Measurements from ENCODE around the gene SYNE3. TPM values are rescaled to one million over a fixed set of nuclear protein-coding genes. Genes with fewer than 3 reads are reported as not detected.

SYNE3 gene
- total and polyA plus RNA-seq, 9 of the 15 experiments (the other 6 are each of a cell fraction or from before 2014, with no cell fraction given) = 0.04 to 3.1 (median 0.55) TPM

DNA sequence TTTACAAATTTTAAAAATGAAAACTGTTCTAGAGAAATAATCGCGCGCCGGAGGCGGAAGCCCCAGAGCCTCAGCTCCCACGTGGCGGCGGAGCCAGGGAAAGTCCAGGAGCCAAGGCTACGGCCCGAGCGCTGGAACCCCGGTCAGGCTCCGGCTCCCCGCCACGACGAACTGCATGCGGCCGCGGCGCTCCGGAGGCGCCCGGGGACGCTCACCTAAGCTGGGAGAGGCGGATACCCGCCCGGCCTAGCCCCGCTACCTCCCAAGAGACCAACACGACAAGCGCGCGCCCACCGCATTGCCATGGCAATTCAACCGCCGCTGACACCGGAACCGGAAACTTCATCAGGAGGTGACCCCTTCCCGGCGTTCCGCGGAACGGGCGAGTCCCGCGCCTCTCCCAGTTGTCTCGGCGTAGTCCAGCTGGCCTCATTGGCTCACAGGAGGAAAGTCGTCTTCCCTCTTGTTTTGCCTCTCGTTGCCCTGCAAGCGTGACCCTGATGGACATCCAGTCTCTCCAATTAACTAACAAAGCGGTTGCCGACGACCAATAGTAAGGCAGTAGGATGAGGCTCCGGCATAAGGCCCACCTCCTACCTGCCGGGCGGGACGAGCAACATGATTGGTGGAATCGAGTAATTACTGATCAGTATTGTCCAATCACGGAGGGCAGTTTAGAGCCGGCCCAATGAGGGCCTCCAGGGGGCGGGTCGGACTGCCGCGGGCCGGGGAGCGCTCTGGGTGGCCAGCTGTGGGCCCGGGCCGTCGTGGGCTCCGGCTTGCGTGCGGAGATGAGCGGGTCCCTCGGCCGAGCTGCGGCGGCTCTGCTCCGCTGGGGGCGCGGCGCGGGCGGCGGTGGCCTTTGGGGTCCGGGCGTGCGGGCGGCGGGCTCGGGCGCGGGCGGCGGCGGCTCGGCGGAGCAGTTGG lies 18.1 kb upstream of the SYNE3 start, which contains the start of gene GLRX5:
Gene GLRX5 (plus strand): TSS at position 752 of the 927 bp plus-strand sequence. CDS start 40 bp downstream, at position 792.
- peak within 1 kb of the TSS; percentile 100 for H3K4me2 ChIP-seq (ENCODE audit: insufficient read depth, low read length)
- 0 out of 2 replicates have a peak within 1 kb of the TSS, but pooled peaks have one; percentile 49 for H2AFZ ChIP-seq (ENCODE audit: low read depth, low read length)
- peaks cover 96% of the 10 kb centered on the region for H3K79me2 ChIP-seq (ENCODE audit: control insufficient read depth, insufficient read depth, low read length)
- intact Hi-C loops (cut with micrococcal nuclease) (no loop called here), in situ Hi-C loops (cut with MboI) (no loop called here)
- H3K36me3 ChIP-seq (ENCODE audit: control insufficient read depth, insufficient read depth, low read length) = peaks cover 39% of the 10 kb centered on the region; the same call in 2 of the 3 replicates
- ATAC-seq = peak; percentile 87
- under 1% methylated on average over 38 of the region's 97 CpGs for WGBS (ENCODE audit: insufficient coverage, low coverage, missing lambda C conversion rate)
- no TSS peak for BruUV-seq (replicated peaks)
- H3K9ac ChIP-seq (ENCODE audit: insufficient read depth in 1 of 2, low read depth in 2 of 2, low read length in 2 of 2) = peak within 1 kb of the TSS; percentile 89 to 97
- peak; percentile 99 for FAIRE-seq
- no peaks in the 10 kb centered on the region for H3K27me3 ChIP-seq (ENCODE audit: control insufficient read depth in 2 of 2, insufficient read depth in 2 of 2, low read length in 2 of 2)
- peak within 1 kb of the TSS; percentile 94 for H3K27ac ChIP-seq (ENCODE audit: extremely low read depth, low read depth, low read length)
- H3K4me3 ChIP-seq = peak within 1 kb of the TSS; percentile 86
- POLR2A ChIA-PET = interaction anchor here (0.6 to 3.0 kb wide), 7 partner anchors 10 to 186 kb away, joined by 3 to 11 read pairs (median 3); no protein-coding TSS in a partner anchor
- CTCF ChIA-PET (ENCODE audit: low intra/inter-chr PET ratio) = interaction anchor here (0.7 kb wide), 1 partner anchor 10 kb away, joined by 6 read pairs; no protein-coding TSS in a partner anchor
- peaks cover 9 to 27% of the 10 kb centered on the region in 2 experiments; a peak in 4 of 5 replicates for H3K4me1 ChIP-seq (replicated peaks in 1 of 2; ENCODE audit: control insufficient read depth in 2 of 2, insufficient read depth in 2 of 2, low read length in 2 of 2)
- H3K9me3 ChIP-seq (replicated peaks; ENCODE audit: control insufficient read depth, insufficient read depth, low read depth, low read length) = no peaks in the 10 kb centered on the region
- DNase-seq (ENCODE audit: extremely low read depth in 1 of 4, low spot score in 3 of 4) = peak; percentile 93 to 99 (median 96)
- peaks cover 23% of the 10 kb centered on the region; the same call in 1 of the 2 replicates for H4K20me1 ChIP-seq (replicated peaks; ENCODE audit: control insufficient read depth, insufficient read depth, low read length)
- H3K9me1 ChIP-seq (ENCODE audit: control insufficient read depth, insufficient read depth, low read length) = no peaks in the 10 kb centered on the region
- TF ChIP-seq SIX5 (IDR thresholded peaks at IDR 0.05; ENCODE audit: borderline replicate concordance in 1 of 2, insufficient read depth in 1 of 2, low read depth in 1 of 2, low read length in 2 of 2) (no peak), ELF2 (CRISPR knock-in tag; IDR thresholded peaks at IDR 0.05) (no peak), TBP (optimal IDR thresholded peaks at IDR 0.05; ENCODE audit: low read depth, low read length) (peak; percentile 66), POLR2AphosphoS5 (IDR thresholded peaks at IDR 0.05; ENCODE audit: control insufficient read depth, insufficient read depth, low read depth, low read length) (peak; percentile 30; the same call in 1 of the 2 replicates)
- TF ChIP-seq, protein P1, sequence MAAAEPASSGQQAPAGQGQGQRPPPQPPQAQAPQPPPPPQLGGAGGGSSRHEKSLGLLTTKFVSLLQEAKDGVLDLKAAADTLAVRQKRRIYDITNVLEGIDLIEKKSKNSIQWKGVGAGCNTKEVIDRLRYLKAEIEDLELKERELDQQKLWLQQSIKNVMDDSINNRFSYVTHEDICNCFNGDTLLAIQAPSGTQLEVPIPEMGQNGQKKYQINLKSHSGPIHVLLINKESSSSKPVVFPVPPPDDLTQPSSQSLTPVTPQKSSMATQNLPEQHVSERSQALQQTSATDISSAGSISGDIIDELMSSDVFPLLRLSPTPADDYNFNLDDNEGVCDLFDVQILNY (CRISPR knock-in tag; IDR thresholded peaks at IDR 0.05) = no peak
- TF ChIP-seq, protein P2, sequence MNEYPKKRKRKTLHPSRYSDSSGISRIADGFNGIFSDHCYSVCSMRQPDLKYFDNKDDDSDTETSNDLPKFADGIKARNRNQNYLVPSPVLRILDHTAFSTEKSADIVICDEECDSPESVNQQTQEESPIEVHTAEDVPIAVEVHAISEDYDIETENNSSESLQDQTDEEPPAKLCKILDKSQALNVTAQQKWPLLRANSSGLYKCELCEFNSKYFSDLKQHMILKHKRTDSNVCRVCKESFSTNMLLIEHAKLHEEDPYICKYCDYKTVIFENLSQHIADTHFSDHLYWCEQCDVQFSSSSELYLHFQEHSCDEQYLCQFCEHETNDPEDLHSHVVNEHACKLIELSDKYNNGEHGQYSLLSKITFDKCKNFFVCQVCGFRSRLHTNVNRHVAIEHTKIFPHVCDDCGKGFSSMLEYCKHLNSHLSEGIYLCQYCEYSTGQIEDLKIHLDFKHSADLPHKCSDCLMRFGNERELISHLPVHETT (CRISPR knock-in tag; conservative IDR thresholded peaks at IDR 0.05 in 1 of 2, IDR thresholded peaks at IDR 0.05 in 1 of 2) = peak in 1 of 2 experiments; percentile 55; a peak in 2 of 4 replicates
- TF ChIP-seq, protein P3, sequence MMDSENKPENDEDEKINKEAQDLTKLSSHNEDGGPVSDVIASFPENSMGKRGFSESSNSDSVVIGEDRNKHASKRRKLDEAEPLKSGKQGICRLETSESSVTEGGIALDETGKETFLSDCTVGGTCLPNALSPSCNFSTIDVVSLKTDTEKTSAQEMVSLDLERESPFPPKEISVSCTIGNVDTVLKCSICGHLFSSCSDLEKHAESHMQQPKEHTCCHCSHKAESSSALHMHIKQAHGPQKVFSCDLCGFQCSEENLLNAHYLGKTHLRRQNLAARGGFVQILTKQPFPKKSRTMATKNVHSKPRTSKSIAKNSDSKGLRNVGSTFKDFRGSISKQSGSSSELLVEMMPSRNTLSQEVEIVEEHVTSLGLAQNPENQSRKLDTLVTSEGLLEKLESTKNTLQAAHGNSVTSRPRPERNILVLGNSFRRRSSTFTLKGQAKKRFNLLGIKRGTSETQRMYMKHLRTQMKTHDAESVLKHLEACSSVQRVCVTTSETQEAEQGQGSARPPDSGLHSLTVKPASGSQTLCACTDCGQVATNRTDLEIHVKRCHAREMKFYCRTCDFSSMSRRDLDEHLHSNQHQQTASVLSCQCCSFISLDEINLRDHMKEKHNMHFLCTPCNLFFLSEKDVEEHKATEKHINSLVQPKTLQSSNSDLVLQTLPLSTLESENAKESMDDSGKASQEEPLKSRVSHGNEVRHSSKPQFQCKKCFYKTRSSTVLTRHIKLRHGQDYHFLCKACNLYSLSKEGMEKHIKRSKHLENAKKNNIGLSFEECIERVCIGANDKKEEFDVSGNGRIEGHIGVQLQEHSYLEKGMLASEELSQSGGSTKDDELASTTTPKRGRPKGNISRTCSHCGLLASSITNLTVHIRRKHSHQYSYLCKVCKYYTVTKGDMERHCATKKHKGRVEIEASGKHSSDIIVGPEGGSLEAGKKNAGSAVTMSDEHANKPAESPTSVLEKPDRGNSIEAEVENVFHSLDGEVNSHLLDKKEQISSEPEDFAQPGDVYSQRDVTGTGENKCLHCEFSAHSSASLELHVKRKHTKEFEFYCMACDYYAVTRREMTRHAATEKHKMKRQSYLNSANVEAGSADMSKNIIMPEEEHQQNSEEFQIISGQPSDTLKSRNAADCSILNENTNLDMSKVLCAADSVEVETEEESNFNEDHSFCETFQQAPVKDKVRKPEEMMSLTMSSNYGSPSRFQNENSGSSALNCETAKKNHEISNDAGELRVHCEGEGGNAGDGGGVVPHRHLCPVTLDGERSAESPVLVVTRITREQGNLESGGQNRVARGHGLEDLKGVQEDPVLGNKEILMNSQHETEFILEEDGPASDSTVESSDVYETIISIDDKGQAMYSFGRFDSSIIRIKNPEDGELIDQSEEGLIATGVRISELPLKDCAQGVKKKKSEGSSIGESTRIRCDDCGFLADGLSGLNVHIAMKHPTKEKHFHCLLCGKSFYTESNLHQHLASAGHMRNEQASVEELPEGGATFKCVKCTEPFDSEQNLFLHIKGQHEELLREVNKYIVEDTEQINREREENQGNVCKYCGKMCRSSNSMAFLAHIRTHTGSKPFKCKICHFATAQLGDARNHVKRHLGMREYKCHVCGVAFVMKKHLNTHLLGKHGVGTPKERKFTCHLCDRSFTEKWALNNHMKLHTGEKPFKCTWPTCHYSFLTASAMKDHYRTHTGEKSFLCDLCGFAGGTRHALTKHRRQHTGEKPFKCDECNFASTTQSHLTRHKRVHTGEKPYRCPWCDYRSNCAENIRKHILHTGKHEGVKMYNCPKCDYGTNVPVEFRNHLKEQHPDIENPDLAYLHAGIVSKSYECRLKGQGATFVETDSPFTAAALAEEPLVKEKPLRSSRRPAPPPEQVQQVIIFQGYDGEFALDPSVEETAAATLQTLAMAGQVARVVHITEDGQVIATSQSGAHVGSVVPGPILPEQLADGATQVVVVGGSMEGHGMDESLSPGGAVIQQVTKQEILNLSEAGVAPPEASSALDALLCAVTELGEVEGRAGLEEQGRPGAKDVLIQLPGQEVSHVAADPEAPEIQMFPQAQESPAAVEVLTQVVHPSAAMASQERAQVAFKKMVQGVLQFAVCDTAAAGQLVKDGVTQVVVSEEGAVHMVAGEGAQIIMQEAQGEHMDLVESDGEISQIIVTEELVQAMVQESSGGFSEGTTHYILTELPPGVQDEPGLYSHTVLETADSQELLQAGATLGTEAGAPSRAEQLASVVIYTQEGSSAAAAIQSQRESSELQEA (IDR thresholded peaks at IDR 0.05; ENCODE audit: low read depth) = no peak
